Esophagus squamous epithelium (tissue), 4 donors: ENCODE measurements around the gene TTC28.
"Not testable (repeated sequence)": the region's sequence is repeated elsewhere in the genome, so short reads cannot be mapped to it uniquely, and the experiment has no call there.

ENCODE experiments used
- POLR2A ChIP-seq, 4 donors: fragments of 450-650 bp; IDR thresholded peaks; one replicate each; pipeline ENCODE4 v1.6.1; 2017; ENCODE audit warnings: antibody characterized with exemption in 4 of 4, mild to moderate bottlenecking in 4 of 4, moderate library complexity in 3 of 4
- TF ChIP-seq, protein P1 (sequence below), 6 experiments: fragments of 450-650 bp in 4 of 6; fragments of 200-600 bp in 2 of 6; sonication (generic) in 2 of 6; IDR thresholded peaks; one replicate each; pipeline ENCODE4 v1.5.1; 2016 to 2019; ENCODE audit warnings: antibody characterized with exemption in 6 of 6, mild to moderate bottlenecking in 4 of 6, moderate library complexity in 4 of 6

DNA sequence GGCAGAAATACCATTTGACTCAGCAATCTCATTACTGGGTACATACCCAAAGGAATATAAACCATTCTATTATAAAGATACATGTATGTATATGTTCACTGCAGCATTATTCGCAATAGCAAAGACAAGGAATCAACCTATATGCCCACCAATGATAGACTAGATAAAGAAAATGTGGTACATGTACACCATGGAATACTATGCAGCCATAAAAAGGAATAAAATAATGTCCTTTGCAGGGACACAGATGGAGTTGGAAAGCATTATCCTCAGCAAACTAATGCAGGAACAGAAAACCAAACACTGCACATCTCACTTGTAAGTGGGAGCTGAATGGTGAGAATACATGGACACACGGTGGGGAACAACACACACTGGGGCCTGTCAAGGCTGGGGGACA lies 167.3 kb downstream of the TTC28 start:
- TF ChIP-seq, protein P1, sequence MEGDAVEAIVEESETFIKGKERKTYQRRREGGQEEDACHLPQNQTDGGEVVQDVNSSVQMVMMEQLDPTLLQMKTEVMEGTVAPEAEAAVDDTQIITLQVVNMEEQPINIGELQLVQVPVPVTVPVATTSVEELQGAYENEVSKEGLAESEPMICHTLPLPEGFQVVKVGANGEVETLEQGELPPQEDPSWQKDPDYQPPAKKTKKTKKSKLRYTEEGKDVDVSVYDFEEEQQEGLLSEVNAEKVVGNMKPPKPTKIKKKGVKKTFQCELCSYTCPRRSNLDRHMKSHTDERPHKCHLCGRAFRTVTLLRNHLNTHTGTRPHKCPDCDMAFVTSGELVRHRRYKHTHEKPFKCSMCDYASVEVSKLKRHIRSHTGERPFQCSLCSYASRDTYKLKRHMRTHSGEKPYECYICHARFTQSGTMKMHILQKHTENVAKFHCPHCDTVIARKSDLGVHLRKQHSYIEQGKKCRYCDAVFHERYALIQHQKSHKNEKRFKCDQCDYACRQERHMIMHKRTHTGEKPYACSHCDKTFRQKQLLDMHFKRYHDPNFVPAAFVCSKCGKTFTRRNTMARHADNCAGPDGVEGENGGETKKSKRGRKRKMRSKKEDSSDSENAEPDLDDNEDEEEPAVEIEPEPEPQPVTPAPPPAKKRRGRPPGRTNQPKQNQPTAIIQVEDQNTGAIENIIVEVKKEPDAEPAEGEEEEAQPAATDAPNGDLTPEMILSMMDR (IDR thresholded peaks at IDR 0.05) = not testable (repeated sequence)
- TF ChIP-seq POLR2A (IDR thresholded peaks at IDR 0.05) = not testable (repeated sequence)
